Measurements from ENCODE around the gene SKOR1. TPM values are rescaled to one million over a fixed set of nuclear protein-coding genes. Genes with fewer than 3 reads are reported as not detected.

The SKOR1 gene
- total RNA-seq, 2 experiments from 2014 or later = 0.06 to 0.08 TPM

- CTCF ChIA-PET = interaction anchor here (1.0 kb wide), 1 partner anchor 37 kb away, joined by 3 read pairs; no protein-coding TSS in a partner anchor
Measured at GRCh38 chr15:67792250-67792942, 32.9 kb upstream of the SKOR1 start.

GRCh38 chr15:67794832-67795574 lies 30.3 kb upstream of the SKOR1 start:
- CTCF ChIA-PET = no interaction called here
- POLR2A ChIA-PET = no interaction called here

More at GRCh38 chr15:67792250-67792942, 32.9 kb upstream of the SKOR1 start:
- POLR2A ChIA-PET = no interaction called here

GRCh38 chr15:67796196-67797127 lies 28.8 kb upstream of the SKOR1 start:
- CTCF ChIA-PET = no interaction called here

GRCh38 chr15:67799801-67800205 lies 25.5 kb upstream of the SKOR1 start:
- ChIA-PET CTCF (no interaction called here), POLR2A (no interaction called here)

More at GRCh38 chr15:67796196-67797127, 28.8 kb upstream of the SKOR1 start:
- POLR2A ChIA-PET = no interaction called here

GRCh38 chr15:67801142-67801541 lies 24.2 kb upstream of the SKOR1 start:
- POLR2A ChIA-PET = no interaction called here
- CTCF ChIA-PET = no interaction called here

- POLR2A ChIA-PET = no interaction called here
- CTCF ChIA-PET = no interaction called here
Measured at GRCh38 chr15:67801926-67802914, 23.1 kb upstream of the SKOR1 start.

- CTCF ChIA-PET = no interaction called here
Measured at GRCh38 chr15:67803299-67803698, 22.0 kb upstream of the SKOR1 start.

GRCh38 chr15:67803996-67804843 lies 21.1 kb upstream of the SKOR1 start:
- ChIA-PET POLR2A (no interaction called here), CTCF (no interaction called here)

More at GRCh38 chr15:67803299-67803698, 22.0 kb upstream of the SKOR1 start:
- POLR2A ChIA-PET = no interaction called here

- POLR2A ChIA-PET = no interaction called here
- CTCF ChIA-PET = no interaction called here
Measured at GRCh38 chr15:67805008-67805665, 20.2 kb upstream of the SKOR1 start.

- ChIA-PET CTCF (no interaction called here), POLR2A (no interaction called here)
Measured at GRCh38 chr15:67805666-67806516, 19.4 kb upstream of the SKOR1 start.

- ChIA-PET CTCF (no interaction called here), POLR2A (no interaction called here)
Measured at GRCh38 chr15:67806536-67806935, 18.8 kb upstream of the SKOR1 start.

GRCh38 chr15:67807141-67807540 lies 18.2 kb upstream of the SKOR1 start:
- POLR2A ChIA-PET = no interaction called here

GRCh38 chr15:67807836-67808235 lies 17.5 kb upstream of the SKOR1 start:
- ChIA-PET CTCF (no interaction called here), POLR2A (no interaction called here)

More at GRCh38 chr15:67807141-67807540, 18.2 kb upstream of the SKOR1 start:
- CTCF ChIA-PET = no interaction called here

- POLR2A ChIA-PET = no interaction called here
- CTCF ChIA-PET = no interaction called here
Measured at GRCh38 chr15:67808821-67809220, 16.5 kb upstream of the SKOR1 start.

- ChIA-PET POLR2A (no interaction called here), CTCF (no interaction called here)
Measured at GRCh38 chr15:67809441-67809840, 15.9 kb upstream of the SKOR1 start.

GRCh38 chr15:67809866-67810265 lies 15.4 kb upstream of the SKOR1 start:
- CTCF ChIA-PET = no interaction called here
- POLR2A ChIA-PET = no interaction called here

- ChIA-PET CTCF (interaction anchor here (0.6 kb wide), 1 partner anchor 262 kb away, joined by 3 read pairs; no protein-coding TSS in a partner anchor), POLR2A (no interaction called here)
Measured at GRCh38 chr15:67812241-67812644, 13.1 kb upstream of the SKOR1 start.

All from activated CD8-positive, alpha-beta memory T cell treated with anti-CD3 and anti-CD28 coated beads for 36 hours (primary cell).